Measurements from ENCODE around the gene MBD6.
A peak's percentile ranks its signal among the peaks of the same experiment; 100 is the strongest.

Gene MBD6, protein sequence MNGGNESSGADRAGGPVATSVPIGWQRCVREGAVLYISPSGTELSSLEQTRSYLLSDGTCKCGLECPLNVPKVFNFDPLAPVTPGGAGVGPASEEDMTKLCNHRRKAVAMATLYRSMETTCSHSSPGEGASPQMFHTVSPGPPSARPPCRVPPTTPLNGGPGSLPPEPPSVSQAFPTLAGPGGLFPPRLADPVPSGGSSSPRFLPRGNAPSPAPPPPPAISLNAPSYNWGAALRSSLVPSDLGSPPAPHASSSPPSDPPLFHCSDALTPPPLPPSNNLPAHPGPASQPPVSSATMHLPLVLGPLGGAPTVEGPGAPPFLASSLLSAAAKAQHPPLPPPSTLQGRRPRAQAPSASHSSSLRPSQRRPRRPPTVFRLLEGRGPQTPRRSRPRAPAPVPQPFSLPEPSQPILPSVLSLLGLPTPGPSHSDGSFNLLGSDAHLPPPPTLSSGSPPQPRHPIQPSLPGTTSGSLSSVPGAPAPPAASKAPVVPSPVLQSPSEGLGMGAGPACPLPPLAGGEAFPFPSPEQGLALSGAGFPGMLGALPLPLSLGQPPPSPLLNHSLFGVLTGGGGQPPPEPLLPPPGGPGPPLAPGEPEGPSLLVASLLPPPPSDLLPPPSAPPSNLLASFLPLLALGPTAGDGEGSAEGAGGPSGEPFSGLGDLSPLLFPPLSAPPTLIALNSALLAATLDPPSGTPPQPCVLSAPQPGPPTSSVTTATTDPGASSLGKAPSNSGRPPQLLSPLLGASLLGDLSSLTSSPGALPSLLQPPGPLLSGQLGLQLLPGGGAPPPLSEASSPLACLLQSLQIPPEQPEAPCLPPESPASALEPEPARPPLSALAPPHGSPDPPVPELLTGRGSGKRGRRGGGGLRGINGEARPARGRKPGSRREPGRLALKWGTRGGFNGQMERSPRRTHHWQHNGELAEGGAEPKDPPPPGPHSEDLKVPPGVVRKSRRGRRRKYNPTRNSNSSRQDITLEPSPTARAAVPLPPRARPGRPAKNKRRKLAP

DNA sequence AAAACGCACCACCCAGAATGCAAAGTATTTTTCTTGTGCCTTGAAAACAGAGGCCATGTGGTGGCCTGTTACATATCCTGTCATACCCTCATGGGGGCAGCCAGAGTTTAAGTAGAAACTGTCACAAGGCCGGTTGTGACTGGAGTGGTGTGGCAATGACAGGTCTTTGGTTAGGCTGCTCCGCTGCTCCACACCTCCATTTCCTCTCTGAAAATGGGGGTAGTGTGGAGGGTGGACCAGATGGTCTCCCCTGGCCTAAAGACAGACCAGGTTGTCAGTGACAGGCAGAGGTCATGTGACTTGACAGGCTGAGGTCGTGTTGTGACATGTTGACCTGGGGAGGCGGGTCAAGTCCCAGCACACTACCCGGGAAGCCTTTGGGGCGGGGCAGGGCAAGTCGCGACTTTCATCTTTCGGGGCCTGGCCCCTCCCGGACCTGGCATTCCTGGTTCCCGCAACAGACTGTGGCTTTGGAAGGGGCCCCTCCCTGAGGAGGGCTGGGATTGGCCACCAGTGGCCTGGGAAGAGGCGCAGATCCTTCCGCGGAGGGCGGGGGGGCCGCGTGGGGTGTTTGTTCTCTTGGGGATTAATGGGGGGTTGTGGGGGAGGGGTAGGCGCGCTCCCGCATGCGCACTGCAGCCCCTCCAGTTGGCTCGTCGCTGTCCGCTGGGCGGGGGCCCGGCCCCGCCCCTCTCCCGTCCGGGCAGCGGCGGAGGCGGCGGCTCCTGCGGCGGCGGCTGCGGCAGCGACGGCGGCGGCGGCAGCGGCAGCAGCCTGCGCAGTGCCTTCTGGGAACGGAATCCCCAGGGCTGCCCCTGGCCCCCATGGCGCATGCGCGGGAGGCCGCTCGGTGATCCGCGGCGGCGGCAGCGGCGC, at the start of gene MBD6:
Gene MBD6, plus strand, starts transcription at position 814 of the 876 bp plus-strand sequence. CDS start 1,480 bp downstream, outside the sequence.
- DNase-seq = peak; percentile 69

- no peak for DNase-seq
Measured at GRCh38 chr12:57473392-57473791, 49.2 kb upstream of the MBD6 start.

DNA sequence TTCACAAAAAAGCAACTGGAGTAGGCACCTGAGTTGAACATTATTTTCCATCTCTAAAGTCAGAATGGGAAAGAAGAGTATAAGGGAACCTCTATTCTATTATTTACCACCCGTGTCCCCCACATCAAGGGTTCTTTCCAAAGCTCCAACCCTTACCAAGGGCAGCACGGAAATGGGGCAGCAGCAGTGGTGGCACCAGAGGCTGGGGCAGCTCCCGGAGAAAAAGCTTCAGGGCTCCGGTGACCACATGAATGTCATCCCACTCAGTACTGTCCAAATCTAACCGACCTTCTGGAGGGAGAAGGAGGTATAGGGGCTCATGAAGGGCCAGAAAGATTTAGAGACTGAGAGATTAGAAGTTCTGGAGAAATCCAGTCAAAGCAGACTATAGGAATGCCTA, 48.7 kb upstream of the MBD6 start:
- no peak for DNase-seq

GRCh38 chr12:57474430-57474829, 48.2 kb upstream of the MBD6 start:
- no peak for DNase-seq

GRCh38 chr12:57474862-57475261, 47.8 kb upstream of the MBD6 start:
- no peak for DNase-seq

- no peak for DNase-seq
Measured at GRCh38 chr12:57475271-57476161, 47.1 kb upstream of the MBD6 start.

- DNase-seq = no peak
Measured at GRCh38 chr12:57476162-57476992, 46.2 kb upstream of the MBD6 start.

GRCh38 chr12:57476993-57477709, 45.5 kb upstream of the MBD6 start:
- DNase-seq = no peak

GRCh38 chr12:57477710-57478681, 44.6 kb upstream of the MBD6 start:
- no peak for DNase-seq

DNA sequence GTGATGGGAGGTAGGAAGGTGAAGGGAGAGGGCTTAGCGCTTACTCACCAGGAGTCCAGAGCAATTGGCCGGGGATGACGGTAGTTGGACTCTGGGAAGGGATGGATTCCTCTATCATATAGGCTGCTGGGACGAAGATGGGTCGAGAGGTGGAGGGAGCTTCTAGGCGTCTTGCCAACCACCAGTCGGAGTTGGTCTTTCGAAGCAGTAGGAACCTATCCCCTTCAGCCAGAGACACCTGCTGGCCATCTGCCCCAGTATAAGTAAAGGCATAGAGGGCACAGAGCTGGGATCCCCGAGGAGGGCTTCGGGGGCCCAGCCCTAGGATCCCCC, 43.6 kb upstream of the MBD6 start:
- no peak for DNase-seq

GRCh38 chr12:57479376-57480115, 43.1 kb upstream of the MBD6 start, which contains the start of gene ARHGAP9:
Gene ARHGAP9, minus strand, starts transcription at chr12:57479866. Its CDS starts 460 bp downstream, at chr12:57479406.
- no peak for DNase-seq

DNA sequence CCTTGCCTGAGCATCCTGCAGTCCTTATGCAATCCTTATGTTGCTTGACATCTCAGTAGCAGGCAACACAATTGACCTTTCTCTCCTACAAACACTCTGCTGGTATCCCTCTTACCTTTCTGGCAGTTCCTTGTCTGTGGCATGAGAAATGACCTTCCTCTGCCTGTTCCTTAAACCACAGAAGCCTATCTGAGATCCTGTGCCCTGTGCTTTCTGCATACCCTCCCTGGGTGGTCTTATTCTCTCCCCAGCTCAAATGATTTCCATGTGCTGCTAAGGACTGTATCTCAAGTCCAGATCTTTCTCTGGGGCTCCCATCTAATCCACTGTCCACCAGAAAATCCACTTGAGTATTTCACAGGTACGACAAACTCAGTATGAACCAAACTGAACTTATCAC, 41.0 kb upstream of the MBD6 start:
- DNase-seq = no peak

DNA sequence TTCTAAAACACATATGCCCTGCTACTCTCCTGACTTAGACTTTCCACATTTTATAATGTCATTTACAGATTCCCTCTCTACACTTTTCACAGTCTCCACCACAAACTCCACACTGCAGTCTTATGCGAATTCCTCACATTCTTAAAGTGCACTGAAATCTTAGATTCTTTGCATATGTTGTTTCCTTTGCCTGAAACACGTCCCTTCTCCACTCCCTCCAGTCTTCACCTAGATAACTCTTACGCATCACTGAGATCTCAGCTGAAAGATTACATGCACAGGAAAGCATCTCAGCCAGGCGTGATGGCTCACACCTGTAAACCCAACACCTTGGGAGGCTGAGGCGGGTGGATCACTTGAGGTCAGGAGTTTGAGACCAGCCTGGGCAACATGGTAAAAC, 39.2 kb upstream of the MBD6 start:
- DNase-seq = no peak

DNA sequence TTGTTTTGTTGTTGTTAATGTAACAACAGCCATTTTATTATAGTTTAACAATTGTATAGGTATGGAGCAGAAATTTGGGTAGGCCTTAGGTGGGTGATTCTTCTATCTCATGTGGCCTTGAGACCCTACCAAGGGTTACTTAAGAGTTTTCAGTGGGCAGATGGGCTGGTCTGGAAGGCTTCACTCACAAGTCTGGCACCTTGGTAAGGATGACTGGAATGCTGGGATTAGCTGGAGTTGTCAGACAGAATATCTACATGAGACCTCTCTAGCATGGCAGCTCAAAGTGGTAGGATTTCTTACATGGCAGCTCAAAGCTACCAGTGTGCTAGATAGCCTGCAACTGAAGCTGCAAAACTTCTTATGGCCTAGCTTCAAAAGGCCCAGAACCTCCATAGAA, 36.9 kb upstream of the MBD6 start:
- no peak for DNase-seq

DNA sequence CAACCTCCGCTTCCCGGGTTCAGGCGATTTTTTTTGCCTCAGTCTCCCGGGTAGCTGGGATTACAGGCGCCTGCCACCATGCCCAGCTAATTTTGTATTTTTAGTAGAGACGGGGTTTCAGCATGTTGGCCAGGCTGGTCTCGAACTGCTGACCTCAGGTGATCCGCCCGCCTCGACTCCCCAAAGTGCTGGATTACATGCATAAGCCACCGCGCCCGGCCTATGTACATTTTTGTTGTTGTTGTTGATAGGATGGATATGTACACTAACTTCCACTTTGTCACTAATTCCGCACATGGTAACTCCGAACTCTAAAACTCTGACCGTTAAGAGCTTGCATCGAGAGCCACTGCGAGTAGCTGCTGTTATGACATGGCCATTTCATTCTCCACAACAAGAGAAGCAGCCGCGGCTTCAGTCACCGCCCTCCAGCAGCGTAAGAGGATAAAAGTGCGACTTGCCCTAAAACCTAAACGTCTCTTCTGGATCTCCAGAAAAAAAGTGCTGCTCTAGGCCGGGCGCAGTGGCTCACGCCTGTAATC, 35.5 kb upstream of the MBD6 start:
- DNase-seq = no peak

DNA sequence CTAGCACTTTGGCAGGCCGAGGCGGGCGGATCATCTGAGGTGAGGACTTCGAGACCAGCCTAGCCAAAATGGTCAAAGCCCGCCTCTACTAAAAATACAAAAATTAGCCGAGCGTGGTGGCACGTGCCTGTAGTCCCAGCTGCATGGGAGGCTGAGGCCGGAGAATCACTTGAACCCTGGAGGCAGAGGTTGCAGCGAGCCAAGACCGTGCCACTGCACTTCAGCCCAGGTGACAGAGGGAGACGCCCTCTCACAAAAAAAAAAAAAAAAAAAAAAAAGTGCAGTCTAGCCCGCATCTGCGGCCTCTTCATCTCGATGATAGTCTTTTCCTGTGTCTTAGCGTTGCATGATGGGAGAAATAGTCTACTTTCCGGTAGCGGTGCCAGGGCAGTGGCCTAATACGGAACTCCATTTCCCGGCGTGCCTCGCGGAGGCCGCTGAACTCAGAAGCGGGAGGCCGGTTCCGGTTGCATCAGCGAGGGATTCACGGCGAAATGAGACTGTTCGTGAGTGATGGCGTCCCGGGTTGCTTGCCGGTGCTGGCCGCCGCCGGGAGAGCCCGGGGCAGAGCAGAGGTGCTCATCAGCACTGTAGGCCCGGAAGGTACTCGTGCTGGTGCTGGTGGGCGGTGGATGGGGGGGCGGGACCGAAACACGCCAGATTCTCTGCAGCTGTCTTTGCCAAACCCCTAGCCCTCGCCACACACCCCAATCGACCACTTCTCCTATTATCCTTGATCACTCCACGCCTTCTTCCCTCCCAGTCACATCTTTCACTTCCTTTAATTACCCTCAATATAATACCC, 34.8 kb upstream of the MBD6 start, which contains the start of gene MARS1:
Gene MARS1, plus strand, starts transcription at position 472 of the 805 bp plus-strand sequence. Its CDS starts 23 bp downstream, at position 495.
- peak; percentile 94 for DNase-seq

Measured in NCI-H1048 (cell line).